Astrocyte of the hippocampus (primary cell): ENCODE measurements around the gene ABCA13.
A peak's percentile ranks its signal among the peaks of the same experiment; 100 is the strongest.

Experiments used
- DNase-seq: peaks from one replicate; pipeline ENCODE4 v3.0.0; 2011; ENCODE audit warnings: low read depth, low spot score

The ABCA13 gene

GRCh38 chr7:48296966-48297365 lies 125.7 kb downstream of the ABCA13 start:
- no peak for DNase-seq

- peak; percentile 37 for DNase-seq
Measured at GRCh38 chr7:48298779-48299178, 127.5 kb downstream of the ABCA13 start.

GRCh38 chr7:48299580-48300169 lies 128.4 kb downstream of the ABCA13 start:
- peak; percentile 79 for DNase-seq

GRCh38 chr7:48300301-48300700 lies 129.0 kb downstream of the ABCA13 start:
- DNase-seq = no peak

GRCh38 chr7:48301201-48301600 lies 129.9 kb downstream of the ABCA13 start:
- no peak for DNase-seq

- DNase-seq = no peak
Measured at GRCh38 chr7:48304641-48305040, 133.4 kb downstream of the ABCA13 start.

- DNase-seq = peak; percentile 23
Measured at GRCh38 chr7:48305661-48306060, 134.4 kb downstream of the ABCA13 start.

GRCh38 chr7:48307041-48307714 lies 135.9 kb downstream of the ABCA13 start:
- DNase-seq = no peak

GRCh38 chr7:48309720-48310119 lies 138.5 kb downstream of the ABCA13 start:
- DNase-seq = no peak

- no peak for DNase-seq
Measured at GRCh38 chr7:48311464-48312100, 140.3 kb downstream of the ABCA13 start.

- DNase-seq = no peak
Measured at GRCh38 chr7:48312151-48312550, 140.9 kb downstream of the ABCA13 start.

GRCh38 chr7:48316768-48317167 lies 145.5 kb downstream of the ABCA13 start:
- DNase-seq = no peak

GRCh38 chr7:48317360-48317759 lies 146.1 kb downstream of the ABCA13 start:
- DNase-seq = no peak

GRCh38 chr7:48321319-48322010 lies 150.2 kb downstream of the ABCA13 start:
- no peak for DNase-seq

GRCh38 chr7:48337012-48337621 lies 165.9 kb downstream of the ABCA13 start:
- DNase-seq = peak; percentile 49

- no peak for DNase-seq
Measured at GRCh38 chr7:48337781-48338180, 166.5 kb downstream of the ABCA13 start.

GRCh38 chr7:48347230-48347825 lies 176.1 kb downstream of the ABCA13 start:
- DNase-seq = no peak

GRCh38 chr7:48350515-48350914 lies 179.3 kb downstream of the ABCA13 start:
- DNase-seq = no peak

- no peak for DNase-seq
Measured at GRCh38 chr7:48351900-48352299, 180.6 kb downstream of the ABCA13 start.

- DNase-seq = no peak
Measured at GRCh38 chr7:48355346-48355745, 184.1 kb downstream of the ABCA13 start.

- no peak for DNase-seq
Measured at GRCh38 chr7:48360574-48360973, 189.3 kb downstream of the ABCA13 start.

- no peak for DNase-seq
Measured at GRCh38 chr7:48363174-48363573, 191.9 kb downstream of the ABCA13 start.
